Fibroblast of lung (primary cell): ENCODE data around the gene RNF220.

ENCODE experiments used
- CTCF ChIP-seq, 2 donors: IDR thresholded peaks in 1 of 2; conservative IDR thresholded peaks in 1 of 2; 1 replicate in 1 of 2; 2 replicates in 1 of 2; pipeline ENCODE4 v1.5.1; 2011 to 2012; ENCODE audit warnings: low read length in 2 of 2, control low read depth in 1 of 2, inconsistent platforms in 1 of 2, low read depth in 1 of 2, mild to moderate bottlenecking in 1 of 2
- EZH2 ChIP-seq: IDR thresholded peaks from 2 replicates; pipeline ENCODE4 v1.5.1; 2012; ENCODE audit warnings: low read length, control low read depth, mild to moderate bottlenecking; ENCODE audit errors: missing control alignments

- TF ChIP-seq CTCF (conservative IDR thresholded peaks at IDR 0.05 in 1 of 2, IDR thresholded peaks at IDR 0.05 in 1 of 2; ENCODE audit: low read depth in 1 of 2, low read length in 2 of 2) (no peak), EZH2 (no peak)
These were observed 4.7 kb downstream of the RNF220 start for GRCh38 chr1:44409757-44410156.
